GM12872 (cell line): ENCODE measurements around the gene PLA2G4A.

Experiments used
- TF ChIP-seq, protein P1 (sequence below): IDR thresholded peaks from 3 replicates; pipeline ENCODE4 v1.5.1; 2011; ENCODE audit warnings: low read depth, mild to moderate bottlenecking, low read length, moderate library complexity; ENCODE audit not compliant: insufficient read depth

The PLA2G4A gene

DNA sequence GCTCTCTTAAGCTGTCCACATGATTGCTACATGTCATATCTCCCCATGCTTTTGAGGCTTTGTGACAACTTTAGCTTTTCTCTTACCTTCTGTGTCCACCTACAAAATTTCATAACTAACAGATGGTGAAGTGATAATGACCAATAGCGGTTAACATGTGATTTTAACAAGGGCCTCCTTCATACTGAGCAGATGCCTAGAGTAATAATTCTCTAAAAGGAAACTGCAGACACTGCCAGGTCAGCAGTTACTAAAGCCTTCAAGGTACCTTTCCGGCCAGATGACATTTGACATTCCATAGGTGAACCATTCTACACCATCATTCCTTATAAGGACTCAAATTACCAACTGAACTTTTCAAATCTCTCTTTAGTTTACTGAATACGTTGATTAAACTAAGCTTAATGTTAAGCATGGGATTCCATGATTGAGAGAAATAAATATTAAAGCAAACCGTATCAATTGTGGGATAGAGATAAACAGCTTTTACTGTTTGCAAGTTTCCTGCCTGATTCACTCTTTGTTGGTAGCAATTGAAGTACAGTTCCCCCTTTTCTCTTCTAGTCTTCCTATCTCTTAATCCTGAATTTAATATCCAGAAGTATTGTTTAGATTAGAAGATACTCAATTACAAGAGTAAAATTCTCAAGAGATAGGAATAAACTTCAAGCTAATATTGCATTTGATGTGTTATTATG lies 205.1 kb downstream of the PLA2G4A start:
- TF ChIP-seq, protein P1, sequence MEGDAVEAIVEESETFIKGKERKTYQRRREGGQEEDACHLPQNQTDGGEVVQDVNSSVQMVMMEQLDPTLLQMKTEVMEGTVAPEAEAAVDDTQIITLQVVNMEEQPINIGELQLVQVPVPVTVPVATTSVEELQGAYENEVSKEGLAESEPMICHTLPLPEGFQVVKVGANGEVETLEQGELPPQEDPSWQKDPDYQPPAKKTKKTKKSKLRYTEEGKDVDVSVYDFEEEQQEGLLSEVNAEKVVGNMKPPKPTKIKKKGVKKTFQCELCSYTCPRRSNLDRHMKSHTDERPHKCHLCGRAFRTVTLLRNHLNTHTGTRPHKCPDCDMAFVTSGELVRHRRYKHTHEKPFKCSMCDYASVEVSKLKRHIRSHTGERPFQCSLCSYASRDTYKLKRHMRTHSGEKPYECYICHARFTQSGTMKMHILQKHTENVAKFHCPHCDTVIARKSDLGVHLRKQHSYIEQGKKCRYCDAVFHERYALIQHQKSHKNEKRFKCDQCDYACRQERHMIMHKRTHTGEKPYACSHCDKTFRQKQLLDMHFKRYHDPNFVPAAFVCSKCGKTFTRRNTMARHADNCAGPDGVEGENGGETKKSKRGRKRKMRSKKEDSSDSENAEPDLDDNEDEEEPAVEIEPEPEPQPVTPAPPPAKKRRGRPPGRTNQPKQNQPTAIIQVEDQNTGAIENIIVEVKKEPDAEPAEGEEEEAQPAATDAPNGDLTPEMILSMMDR: no peak

DNA sequence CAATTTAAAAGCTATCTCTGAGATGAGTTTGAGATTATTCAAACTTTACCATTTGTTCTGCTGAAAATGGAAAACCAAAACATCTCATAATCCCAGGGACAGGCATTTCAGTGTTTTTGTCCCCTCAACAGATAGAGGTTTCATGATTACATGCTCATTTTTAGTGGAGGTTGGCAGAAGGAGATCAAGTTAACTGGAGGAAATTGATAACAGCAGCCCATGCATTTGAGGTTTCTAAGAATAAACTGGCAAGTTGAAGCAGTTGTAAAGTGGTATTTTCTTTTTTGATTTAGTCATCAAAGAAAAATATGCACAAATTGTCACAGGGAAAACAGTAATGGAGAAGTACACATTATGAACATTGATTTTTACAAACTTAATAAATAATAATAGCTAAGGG lies 205.8 kb downstream of the PLA2G4A start:
- TF ChIP-seq, protein P1: no peak

DNA sequence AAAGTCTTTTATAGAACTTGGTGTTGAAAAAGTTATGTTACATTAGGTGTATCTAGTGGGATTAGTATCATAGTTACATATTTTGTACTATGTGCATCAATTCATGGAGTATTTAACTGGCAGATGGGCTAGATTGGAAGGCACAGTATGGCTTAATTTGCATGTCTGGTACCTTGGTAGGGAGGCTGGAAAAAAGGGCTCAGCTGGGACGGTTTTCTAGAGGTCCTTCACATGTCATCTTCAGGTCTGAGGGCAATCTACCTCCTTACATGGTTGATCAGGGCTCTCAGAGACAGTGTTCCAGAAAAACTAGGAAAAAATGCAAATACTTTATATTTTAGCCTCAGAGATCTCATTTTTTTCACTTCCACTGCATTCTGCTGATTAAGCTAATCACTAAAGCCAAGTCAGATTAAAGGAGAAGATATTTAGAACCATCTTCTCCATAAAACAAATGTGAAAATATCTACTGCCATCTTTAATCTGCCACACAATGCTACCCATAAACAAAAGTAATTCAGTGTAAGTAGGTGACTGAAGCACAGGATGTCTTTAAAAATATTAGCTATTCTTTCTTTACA lies 209.3 kb downstream of the PLA2G4A start:
- TF ChIP-seq, protein P1: no peak
